Stimulated activated memory B cell treated with anti-CD40 and anti-IgM and Interleukin-4, amounts not matched to agents 10 μg/mL and 1 μg/mL and 100 μg/mL, for 72 hours (primary cell): Measurements from ENCODE around the gene ESF1.

Experiments used
- ATAC-seq: fragments of 150-1000 bp; cut with Tn5 transposase; 2 replicates; pipeline ENCODE4 v1.10.0; 2021
- H3K27ac Mint-ChIP-seq: one replicate; pipeline ENCODE4 v1.8.0; 2022; ENCODE audit warnings: mild to moderate bottlenecking, mixed read lengths
- H3K27me3 Mint-ChIP-seq: one replicate; pipeline ENCODE4 v1.8.0; 2022; ENCODE audit warnings: mixed read lengths
- H3K36me3 Mint-ChIP-seq: one replicate; pipeline ENCODE4 v1.8.0; 2022; ENCODE audit warnings: mixed read lengths
- H3K4me1 Mint-ChIP-seq: one replicate; pipeline ENCODE4 v1.8.0; 2022; ENCODE audit warnings: mixed read lengths
- H3K4me3 Mint-ChIP-seq: one replicate; pipeline ENCODE4 v1.8.0; 2022; ENCODE audit warnings: mild to moderate bottlenecking, moderate library complexity, mixed read lengths
- H3K9me3 Mint-ChIP-seq: one replicate; pipeline ENCODE4 v1.8.0; 2022; ENCODE audit warnings: mixed read lengths

The ESF1 gene

DNA sequence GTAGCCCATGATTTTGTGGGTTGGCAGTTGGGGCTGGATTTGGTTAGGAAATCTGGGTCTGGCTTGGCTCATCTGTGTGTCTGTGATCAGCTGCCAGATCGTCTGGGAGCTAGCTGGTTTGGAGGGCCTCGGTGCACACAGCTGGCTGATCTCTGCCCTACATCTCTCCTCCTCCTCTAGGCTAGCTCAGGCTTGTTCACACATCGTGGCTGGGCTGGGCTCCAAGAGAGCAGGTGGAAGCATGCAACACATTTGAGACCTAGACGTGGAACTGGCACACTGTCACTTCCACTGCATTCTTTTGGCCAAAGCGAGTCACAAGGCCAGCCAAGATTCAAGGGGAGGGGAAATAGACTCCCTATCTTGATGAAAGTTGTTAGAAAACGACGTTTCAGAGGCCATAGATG, 16.0 kb upstream of the ESF1 start:
- ATAC-seq = no peak
- Mint-ChIP-seq H3K4me1 (no peaks in the 10 kb centered on the region), H3K4me3 (no peak overlapping the region), H3K36me3 (peaks cover 54% of the 10 kb centered on the region), H3K9me3 (no peaks in the 10 kb centered on the region), H3K27ac (no peak overlapping the region), H3K27me3 (no peaks in the 10 kb centered on the region)

DNA sequence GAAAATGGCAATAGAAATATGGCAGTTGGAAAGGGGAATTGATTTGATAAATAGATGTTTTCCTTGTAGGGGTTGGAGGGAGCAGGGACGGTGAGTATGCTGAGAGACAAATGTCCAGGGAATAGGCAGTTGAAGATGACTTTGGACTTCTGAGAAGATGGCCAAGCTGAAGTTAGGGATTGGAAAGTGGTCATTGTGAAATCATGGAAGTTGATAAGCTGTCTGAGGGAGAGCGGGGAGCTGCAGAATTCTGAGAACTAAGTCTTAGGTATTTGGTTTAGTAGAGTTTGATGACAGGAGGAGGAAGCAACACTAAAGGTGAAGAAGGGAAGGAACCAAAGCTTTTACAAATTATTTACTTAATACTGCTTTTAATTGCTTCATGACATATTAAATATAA, 15.3 kb upstream of the ESF1 start:
- no peaks in the 10 kb centered on the region for H3K4me1 Mint-ChIP-seq
- H3K36me3 Mint-ChIP-seq = peaks cover 55% of the 10 kb centered on the region
- H3K9me3 Mint-ChIP-seq = no peaks in the 10 kb centered on the region
- no peak overlapping the region for H3K27ac Mint-ChIP-seq
- H3K4me3 Mint-ChIP-seq = no peak overlapping the region
- no peaks in the 10 kb centered on the region for H3K27me3 Mint-ChIP-seq
- no peak for ATAC-seq

DNA sequence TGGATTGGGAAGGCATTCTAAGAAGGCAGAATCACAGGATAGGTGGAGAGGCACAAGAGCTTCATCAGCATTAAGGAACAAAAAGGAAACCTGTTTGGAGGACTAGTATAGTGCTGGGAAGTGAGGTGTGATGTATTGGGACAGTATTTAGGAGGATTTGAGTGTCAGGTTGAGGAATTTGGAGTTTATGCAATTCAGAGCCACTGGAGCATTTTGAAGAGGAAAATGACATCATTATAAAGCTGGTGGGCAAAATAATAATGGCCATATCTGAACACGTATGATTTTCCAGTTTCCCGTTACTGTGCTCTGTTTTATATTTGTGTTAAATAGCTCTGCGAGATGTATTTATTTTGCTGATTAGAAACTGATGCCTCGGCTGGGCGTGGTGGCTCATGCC, 14.3 kb upstream of the ESF1 start:
- Mint-ChIP-seq H3K4me1 (no peaks in the 10 kb centered on the region), H3K27ac (no peak overlapping the region), H3K36me3 (peaks cover 58% of the 10 kb centered on the region), H3K4me3 (no peak overlapping the region), H3K27me3 (no peaks in the 10 kb centered on the region), H3K9me3 (no peaks in the 10 kb centered on the region)
- no peak for ATAC-seq

DNA sequence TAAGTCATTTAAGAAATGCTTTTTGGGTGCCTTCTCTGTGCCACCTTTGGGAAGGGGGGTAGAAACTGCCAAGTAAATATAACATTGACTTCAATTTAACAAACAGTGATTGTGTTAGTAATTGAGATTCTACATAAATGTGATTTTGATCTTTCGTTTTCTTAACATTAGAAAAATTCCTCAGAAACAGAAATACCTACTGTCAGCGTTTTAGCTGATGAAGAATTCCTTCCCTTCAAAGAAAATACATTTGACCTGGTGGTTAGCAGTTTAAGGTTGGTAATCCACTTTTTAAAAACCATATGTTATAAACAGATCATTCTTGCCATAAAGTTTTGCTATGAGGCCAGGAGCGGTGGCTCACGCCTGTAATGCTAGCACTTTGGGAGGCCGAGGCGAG, 9.9 kb upstream of the ESF1 start:
- H3K27ac Mint-ChIP-seq = no peak overlapping the region
- no peaks in the 10 kb centered on the region for H3K27me3 Mint-ChIP-seq
- no peak for ATAC-seq
- H3K36me3 Mint-ChIP-seq = peaks cover 56% of the 10 kb centered on the region
- H3K9me3 Mint-ChIP-seq = no peaks in the 10 kb centered on the region
- H3K4me3 Mint-ChIP-seq = no peak overlapping the region
- H3K4me1 Mint-ChIP-seq = peaks cover 5% of the 10 kb centered on the region

DNA sequence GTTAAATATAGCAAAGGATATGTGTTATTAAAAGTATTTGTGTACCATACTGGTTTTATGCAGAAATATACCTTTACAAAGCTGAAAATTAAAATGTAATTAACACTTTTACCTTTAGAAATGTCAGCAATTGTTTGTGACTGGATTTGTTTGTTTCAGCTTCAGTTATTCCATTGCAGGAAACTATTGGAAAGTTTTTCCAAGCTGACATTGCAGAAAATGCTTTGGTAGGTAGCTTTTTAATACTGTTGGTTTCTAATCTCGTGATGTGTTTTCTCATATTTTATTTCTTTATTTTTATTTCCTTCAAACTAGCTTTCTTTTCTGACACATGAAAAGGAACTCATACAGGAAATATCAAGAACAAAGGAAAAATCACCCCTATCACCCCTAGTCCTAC, 8.3 kb upstream of the ESF1 start:
- H3K9me3 Mint-ChIP-seq = no peaks in the 10 kb centered on the region
- H3K4me3 Mint-ChIP-seq = no peak overlapping the region
- no peak for ATAC-seq
- peaks cover 47% of the 10 kb centered on the region for H3K36me3 Mint-ChIP-seq
- no peak overlapping the region for H3K27ac Mint-ChIP-seq
- peaks cover 5% of the 10 kb centered on the region for H3K4me1 Mint-ChIP-seq
- H3K27me3 Mint-ChIP-seq = no peaks in the 10 kb centered on the region

- Mint-ChIP-seq H3K36me3 (peaks cover 47% of the 10 kb centered on the region), H3K4me3 (no peak overlapping the region), H3K27ac (no peak overlapping the region), H3K9me3 (no peaks in the 10 kb centered on the region), H3K27me3 (no peaks in the 10 kb centered on the region), H3K4me1 (peaks cover 10% of the 10 kb centered on the region)
- no peak for ATAC-seq
These were observed 7.1 kb upstream of the ESF1 start for GRCh38 chr20:13791540-13792459.

- Mint-ChIP-seq H3K4me1 (peaks cover 21% of the 10 kb centered on the region), H3K27me3 (no peaks in the 10 kb centered on the region), H3K36me3 (peaks cover 38% of the 10 kb centered on the region), H3K27ac (no peak overlapping the region), H3K9me3 (no peaks in the 10 kb centered on the region), H3K4me3 (no peak overlapping the region)
- no peak for ATAC-seq
These were observed 6.0 kb upstream of the ESF1 start for GRCh38 chr20:13790708-13791107.

DNA sequence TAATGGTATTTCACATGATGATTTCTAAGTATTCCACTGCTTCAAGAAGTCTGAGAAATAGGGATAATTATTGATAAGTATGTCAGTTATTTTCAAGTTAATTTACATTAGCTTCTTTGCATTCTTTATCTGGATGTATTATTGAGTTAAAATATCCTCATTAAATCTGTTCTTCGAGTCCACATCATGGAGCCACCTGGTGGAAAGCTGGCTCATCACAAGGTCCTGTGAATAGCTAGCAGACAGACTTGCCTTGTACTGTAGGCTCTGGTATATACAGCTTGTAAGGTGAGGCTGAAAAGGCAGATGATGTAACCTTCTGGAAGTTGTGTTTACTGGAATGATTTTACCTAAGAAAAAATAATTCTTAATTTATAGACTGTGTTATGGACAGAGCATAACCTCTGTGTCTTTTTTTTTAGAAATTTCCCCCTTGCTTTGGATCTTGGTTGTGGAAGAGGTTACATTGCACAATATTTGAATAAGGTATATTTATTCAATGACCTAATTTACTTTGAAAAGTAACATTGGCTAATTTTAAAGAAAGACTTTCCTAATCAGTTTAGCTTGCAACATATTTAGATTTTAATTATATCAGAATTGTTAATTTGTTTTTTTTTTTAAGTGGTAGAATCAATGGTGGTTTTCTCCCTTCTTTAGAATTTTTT, 3.6 kb upstream of the ESF1 start:
- no peaks in the 10 kb centered on the region for H3K9me3 Mint-ChIP-seq
- no peaks in the 10 kb centered on the region for H3K27me3 Mint-ChIP-seq
- peaks cover 27% of the 10 kb centered on the region for H3K36me3 Mint-ChIP-seq
- H3K27ac Mint-ChIP-seq = no peak overlapping the region
- H3K4me3 Mint-ChIP-seq = no peak overlapping the region
- ATAC-seq = no peak
- H3K4me1 Mint-ChIP-seq = peaks cover 21% of the 10 kb centered on the region

- Mint-ChIP-seq H3K36me3 (peaks cover 35% of the 10 kb centered on the region), H3K27ac (peak overlapping the region; percentile 95), H3K9me3 (no peaks in the 10 kb centered on the region), H3K4me3 (peak overlapping the region; percentile 84), H3K4me1 (peaks cover 27% of the 10 kb centered on the region), H3K27me3 (no peaks in the 10 kb centered on the region)
- no peak for ATAC-seq
These were observed 1.6 kb upstream of the ESF1 start for GRCh38 chr20:13786143-13786828.

DNA sequence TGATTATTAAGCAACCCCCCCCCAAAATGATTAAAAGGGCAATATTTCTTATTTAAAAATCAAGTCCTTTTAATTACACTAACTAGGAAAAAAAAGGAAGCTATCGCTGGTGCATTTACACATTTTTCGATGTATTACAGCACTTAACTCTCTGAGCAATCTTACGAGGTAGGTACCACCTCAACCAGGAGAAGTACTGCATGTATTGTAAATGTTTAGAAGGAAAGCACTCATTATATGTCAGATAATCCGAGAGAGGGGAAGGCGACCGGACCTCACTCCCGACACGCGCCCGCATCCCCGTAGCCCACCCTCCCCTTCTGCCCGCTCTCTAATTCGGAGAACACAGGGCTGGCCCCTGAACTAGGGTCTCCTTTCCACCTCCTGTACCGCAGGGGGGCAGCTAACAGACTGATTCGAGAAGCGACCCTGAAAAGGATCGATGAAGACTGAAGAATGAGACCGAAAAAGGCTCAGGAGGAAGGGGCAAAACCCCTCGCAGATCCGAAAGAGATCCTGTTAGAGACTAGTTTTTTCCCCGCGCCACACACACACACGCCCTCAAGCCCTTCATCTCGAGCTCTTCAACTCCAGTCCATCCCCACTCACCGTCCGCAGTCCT, 337 bp downstream of the ESF1 start:
- Mint-ChIP-seq H3K9me3 (no peaks in the 10 kb centered on the region), H3K27ac (peak overlapping the region; percentile 95), H3K36me3 (peaks cover 32% of the 10 kb centered on the region), H3K4me1 (peaks cover 37% of the 10 kb centered on the region), H3K27me3 (no peaks in the 10 kb centered on the region), H3K4me3 (peak overlapping the region; percentile 84)
- peak; percentile 29 for ATAC-seq

GRCh38 chr20:13783528-13783927, 1.2 kb downstream of the ESF1 start:
- Mint-ChIP-seq H3K9me3 (no peaks in the 10 kb centered on the region), H3K36me3 (peaks cover 37% of the 10 kb centered on the region), H3K4me3 (no peak overlapping the region), H3K27ac (no peak overlapping the region), H3K4me1 (peaks cover 43% of the 10 kb centered on the region), H3K27me3 (no peaks in the 10 kb centered on the region)
- ATAC-seq = no peak

GRCh38 chr20:13778827-13779226, 5.9 kb downstream of the ESF1 start:
- Mint-ChIP-seq H3K36me3 (peaks cover 59% of the 10 kb centered on the region), H3K27ac (peak overlapping the region; percentile 73), H3K4me3 (no peak overlapping the region), H3K4me1 (peaks cover 46% of the 10 kb centered on the region), H3K9me3 (no peaks in the 10 kb centered on the region), H3K27me3 (no peaks in the 10 kb centered on the region)
- ATAC-seq = no peak

DNA sequence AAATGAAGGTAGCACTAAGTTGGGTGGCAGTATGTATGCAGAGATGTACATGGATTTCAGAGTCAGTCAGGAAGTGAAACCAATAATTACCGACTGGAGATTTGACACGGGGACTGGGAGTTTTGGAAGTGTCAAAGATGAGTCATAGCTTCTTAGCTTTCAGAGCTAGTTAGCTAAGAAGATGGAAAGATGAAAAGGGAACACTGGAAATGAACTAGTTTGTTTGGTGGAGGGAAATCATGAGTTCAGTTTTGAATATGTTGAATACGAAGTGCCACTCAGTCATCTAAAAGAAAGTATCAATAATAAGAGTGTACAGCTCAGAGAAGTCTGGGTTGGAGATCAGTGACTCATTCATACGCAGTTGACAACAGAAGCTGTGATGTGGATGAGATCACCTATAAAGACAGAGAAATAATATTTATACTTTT, 7.5 kb downstream of the ESF1 start:
- Mint-ChIP-seq H3K36me3 (peaks cover 62% of the 10 kb centered on the region), H3K27ac (peak overlapping the region; percentile 60), H3K4me1 (peaks cover 41% of the 10 kb centered on the region), H3K4me3 (no peak overlapping the region), H3K9me3 (no peaks in the 10 kb centered on the region), H3K27me3 (no peaks in the 10 kb centered on the region)
- peak; percentile 74 for ATAC-seq

GRCh38 chr20:13775867-13776266, 8.9 kb downstream of the ESF1 start:
- Mint-ChIP-seq H3K27me3 (no peaks in the 10 kb centered on the region), H3K27ac (peak overlapping the region; percentile 5), H3K4me3 (no peak overlapping the region), H3K36me3 (peaks cover 57% of the 10 kb centered on the region), H3K4me1 (peaks cover 38% of the 10 kb centered on the region), H3K9me3 (no peaks in the 10 kb centered on the region)
- no peak for ATAC-seq

DNA sequence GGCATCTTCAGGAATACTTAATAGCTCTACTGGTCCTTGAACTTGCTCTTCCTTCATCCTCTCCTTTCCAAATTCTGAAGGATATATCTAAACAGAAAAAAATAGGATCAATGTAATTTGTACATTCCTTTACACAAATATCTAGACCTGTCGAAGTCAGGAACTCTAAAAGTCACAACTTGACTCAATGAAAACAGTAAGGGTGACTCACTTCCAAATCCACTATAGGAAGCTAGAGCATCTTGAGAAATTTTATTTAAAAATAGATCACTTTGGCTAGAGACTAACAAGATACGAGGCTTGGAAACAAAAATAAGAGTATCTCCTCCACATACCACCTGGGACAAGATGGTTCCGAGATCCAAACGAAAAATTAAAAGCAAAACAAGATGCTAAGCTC, 12.2 kb downstream of the ESF1 start:
- Mint-ChIP-seq H3K4me3 (no peak overlapping the region), H3K4me1 (peaks cover 18% of the 10 kb centered on the region), H3K27me3 (no peaks in the 10 kb centered on the region), H3K27ac (peak overlapping the region; percentile 37), H3K9me3 (no peaks in the 10 kb centered on the region), H3K36me3 (peaks cover 55% of the 10 kb centered on the region)
- no peak for ATAC-seq
